Right renal cortex interstitium (tissue), 3 donors: ENCODE measurements around the gene GABPB1. TPM values are rescaled to one million over a fixed set of nuclear protein-coding genes. Genes with fewer than 3 reads are reported as not detected.

ENCODE experiments used
- DNase-seq, 3 donors: peaks; one replicate each; pipeline ENCODE4 v3.0.0-alpha.2; 2013; ENCODE audit warnings: low read depth in 3 of 3, low spot score in 2 of 3
- polyA plus RNA-seq, 3 donors: library from polyadenylated mRNA; unstranded; fragments of 120-200 nt; gene quantifications; one replicate each; pipeline ENCODE4 v1.2.1, GENCODE V29; 2013; ENCODE audit not compliant: insufficient read length in 3 of 3

The GABPB1 gene
- polyA plus RNA-seq, 3 donors = 31.5 to 34.9 (median 33.7) TPM

- DNase-seq = no peak
Measured at GRCh38 chr15:50345298-50345697, 9.7 kb downstream of the GABPB1 start.

GRCh38 chr15:50344006-50344464 lies 11.0 kb downstream of the GABPB1 start:
- no peak for DNase-seq

- DNase-seq = no peak
Measured at GRCh38 chr15:50341616-50342136, 13.3 kb downstream of the GABPB1 start.

GRCh38 chr15:50340416-50340815 lies 14.6 kb downstream of the GABPB1 start:
- DNase-seq = no peak

GRCh38 chr15:50339717-50340116 lies 15.3 kb downstream of the GABPB1 start:
- no peak for DNase-seq

- DNase-seq = no peak
Measured at GRCh38 chr15:50335251-50335650, 19.7 kb downstream of the GABPB1 start.

- DNase-seq = no peak
Measured at GRCh38 chr15:50333229-50333628, 21.8 kb downstream of the GABPB1 start.

GRCh38 chr15:50330921-50331320 lies 24.1 kb downstream of the GABPB1 start:
- DNase-seq = no peak

- no peak for DNase-seq
Measured at GRCh38 chr15:50328116-50328515, 26.9 kb downstream of the GABPB1 start.

GRCh38 chr15:50321680-50322210 lies 33.3 kb downstream of the GABPB1 start:
- no peak for DNase-seq

GRCh38 chr15:50320504-50320903 lies 34.5 kb downstream of the GABPB1 start:
- DNase-seq = no peak

GRCh38 chr15:50318697-50319096 lies 36.3 kb downstream of the GABPB1 start:
- no peak for DNase-seq

GRCh38 chr15:50315814-50316630 lies 39.0 kb downstream of the GABPB1 start:
- DNase-seq = peak; percentile 12 to 27 (median 19)

GRCh38 chr15:50312636-50313035 lies 42.4 kb downstream of the GABPB1 start:
- no peak for DNase-seq

- DNase-seq = no peak
Measured at GRCh38 chr15:50307799-50308198, 47.2 kb downstream of the GABPB1 start.

GRCh38 chr15:50304836-50305235 lies 50.2 kb downstream of the GABPB1 start:
- no peak for DNase-seq

GRCh38 chr15:50302581-50302980 lies 52.4 kb downstream of the GABPB1 start:
- DNase-seq = no peak

GRCh38 chr15:50298340-50298739 lies 56.7 kb downstream of the GABPB1 start:
- DNase-seq = no peak

GRCh38 chr15:50295966-50296365 lies 59.0 kb downstream of the GABPB1 start:
- DNase-seq = no peak

GRCh38 chr15:50289749-50290148 lies 65.2 kb downstream of the GABPB1 start:
- DNase-seq = no peak

- DNase-seq = no peak
Measured at GRCh38 chr15:50287324-50288116, 67.5 kb downstream of the GABPB1 start.
